HG02610 (cell line): Measurements from ENCODE around the gene SHLD1.

Experiments
- ATAC-seq: cut with Tn5 transposase; IDR thresholded peaks from one replicate; pipeline ENCODE4 v1.9.1; 2021; ENCODE audit warnings: mild to moderate bottlenecking, moderate library complexity; ENCODE audit not compliant: unreplicated experiment

The SHLD1 gene

GRCh38 chr20:5886788-5887187 is 136.6 kb downstream of the SHLD1 start:
- no peak for ATAC-seq

- no peak for ATAC-seq
These were observed 137.2 kb downstream of the SHLD1 start for GRCh38 chr20:5887386-5887785.

GRCh38 chr20:5888041-5888440 is 137.8 kb downstream of the SHLD1 start:
- ATAC-seq = no peak

- ATAC-seq = no peak
These were observed 140.7 kb downstream of the SHLD1 start for GRCh38 chr20:5890773-5891441.

- no peak for ATAC-seq
These were observed 142.9 kb downstream of the SHLD1 start for GRCh38 chr20:5893052-5893451.

- no peak for ATAC-seq
These were observed 143.4 kb downstream of the SHLD1 start for GRCh38 chr20:5893621-5894020.

GRCh38 chr20:5895626-5896025 is 145.4 kb downstream of the SHLD1 start:
- no peak for ATAC-seq

GRCh38 chr20:5899444-5899843 is 149.2 kb downstream of the SHLD1 start:
- ATAC-seq = no peak

- no peak for ATAC-seq
These were observed 150.7 kb downstream of the SHLD1 start for GRCh38 chr20:5900908-5901307.

- ATAC-seq = no peak
These were observed 158.8 kb downstream of the SHLD1 start for GRCh38 chr20:5908981-5909380.

- no peak for ATAC-seq
These were observed 160.0 kb downstream of the SHLD1 start for GRCh38 chr20:5910186-5910585.

- ATAC-seq = no peak
These were observed 163.0 kb downstream of the SHLD1 start for GRCh38 chr20:5913166-5913565.
